ENCODE results near the gene ART5. TPM values are rescaled to one million over a fixed set of nuclear protein-coding genes. Genes with fewer than 3 reads are reported as not detected.

ART5 gene, protein sequence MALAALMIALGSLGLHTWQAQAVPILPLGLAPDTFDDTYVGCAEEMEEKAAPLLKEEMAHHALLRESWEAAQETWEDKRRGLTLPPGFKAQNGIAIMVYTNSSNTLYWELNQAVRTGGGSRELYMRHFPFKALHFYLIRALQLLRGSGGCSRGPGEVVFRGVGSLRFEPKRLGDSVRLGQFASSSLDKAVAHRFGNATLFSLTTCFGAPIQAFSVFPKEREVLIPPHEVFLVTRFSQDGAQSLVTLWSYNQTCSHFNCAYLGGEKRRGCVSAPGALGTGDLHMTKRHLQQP
- 3.0 TPM in 1 of 2 replicates, not detected in the other for total RNA-seq

DNA sequence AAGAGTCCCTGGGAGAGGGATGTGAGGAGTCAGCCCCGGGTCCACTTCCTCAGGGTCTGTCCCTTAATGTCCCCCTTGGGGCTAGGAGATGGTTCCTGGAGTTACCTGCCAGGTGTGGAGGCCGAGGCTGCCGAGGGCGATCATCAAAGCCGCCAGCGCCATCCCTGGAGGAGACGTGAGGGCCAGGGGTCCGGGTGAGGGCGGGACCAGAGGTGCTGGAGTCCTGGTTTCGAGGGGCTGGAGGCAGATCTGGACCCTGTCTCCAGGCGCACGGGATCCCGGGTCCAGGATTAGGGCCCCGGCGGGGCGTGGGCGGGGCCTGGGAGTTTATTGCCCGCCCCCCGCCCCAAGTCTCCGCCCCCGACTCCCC is at the start of gene ART5:
ART5 (minus strand) TSS at position 292 of the 370 bp plus-strand sequence; CDS start at position 162, 130 bp downstream.

DNA sequence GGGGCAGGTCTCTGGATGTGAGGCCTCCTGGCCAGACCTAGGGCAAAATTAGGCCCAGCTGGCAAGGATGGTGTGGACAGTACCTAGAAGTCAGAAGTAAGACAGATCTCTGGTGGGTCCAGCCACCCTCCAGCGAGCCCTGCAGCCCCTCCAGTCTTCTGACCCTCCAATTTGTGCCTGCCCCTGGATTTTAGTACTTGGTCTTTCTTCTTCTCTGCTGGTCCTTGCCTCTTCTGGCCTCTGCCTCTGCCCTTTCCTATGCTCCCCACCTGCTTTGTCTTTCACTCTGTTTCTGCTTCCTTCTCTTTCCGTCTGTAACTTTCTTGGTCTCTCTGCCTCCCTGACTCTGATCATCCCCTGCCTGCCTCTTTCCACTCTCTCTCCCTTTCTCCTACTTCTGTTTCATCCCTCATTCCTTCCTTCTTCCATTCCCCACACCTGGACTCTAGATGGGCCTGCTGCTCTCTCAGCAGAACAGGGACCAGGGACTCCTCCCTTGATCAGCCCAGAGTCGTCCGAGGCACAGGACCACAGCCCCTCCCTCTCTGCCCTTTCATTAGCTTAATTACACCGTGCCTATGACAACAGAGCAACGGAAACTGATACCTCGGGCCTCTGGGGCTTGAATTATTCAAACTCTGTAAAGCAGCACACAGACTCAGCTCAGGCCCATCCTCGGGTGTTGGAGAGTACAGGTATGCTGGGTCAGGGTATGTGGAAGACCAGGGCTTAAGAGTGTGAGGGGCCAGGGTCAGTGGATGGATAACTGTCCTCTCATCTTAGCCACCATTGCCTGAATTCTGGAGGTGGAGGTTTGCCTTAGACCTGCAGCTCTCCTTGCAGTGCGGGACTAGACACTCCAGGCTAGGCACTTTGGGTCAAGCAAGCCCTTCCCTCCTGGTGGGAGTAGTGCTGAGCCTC is 29.8 kb upstream of the ART5 start, which contains the start of gene CHRNA10:
CHRNA10 (minus strand) TSS at position 51 of the 921 bp plus-strand sequence. CDS start 72 bp downstream, outside the sequence.

DNA sequence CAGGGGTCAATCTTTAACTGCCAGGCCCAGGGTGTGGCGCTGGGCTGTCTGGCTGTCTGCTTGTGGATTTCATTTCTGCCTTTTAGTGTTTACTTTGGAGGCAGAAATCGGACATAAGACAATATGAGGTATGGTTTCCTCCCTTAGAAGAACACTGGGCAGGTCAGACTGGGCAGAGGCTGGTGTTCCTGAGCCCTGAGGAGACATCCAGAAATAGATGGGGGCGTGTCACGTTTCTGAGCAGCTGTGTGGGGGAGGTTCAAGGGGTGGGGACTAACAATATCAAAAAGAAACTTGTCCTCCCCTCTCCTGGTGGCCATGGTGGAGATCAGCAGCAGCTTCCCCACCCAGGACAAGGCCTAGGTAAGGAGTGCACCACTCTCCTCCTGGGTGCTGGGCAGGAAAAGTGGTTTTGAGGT is 3.0 kb upstream of the ART5 start, which contains the start of gene ART1:
ART1 (plus strand) TSS at position 312 of the 419 bp plus-strand sequence. CDS start 14,086 bp downstream, outside the sequence.

Other genes starting within 250 kb of the ART5 start
- gene ART1, start 3.1 kb upstream of the ART5 start, total RNA-seq: not detected in 2 replicates
- 0.13 and 0.81 TPM in 2 replicates for gene CHRNA10, start 29.4 kb upstream of the ART5 start, total RNA-seq
- 81.0 and 161 TPM in 2 replicates for gene NUP98, start 155.6 kb upstream of the ART5 start, total RNA-seq
- gene PGAP2, start 166.6 kb upstream of the ART5 start, total RNA-seq: 19.5 and 23.6 TPM in 2 replicates
- gene RHOG, start 199.0 kb upstream of the ART5 start, total RNA-seq: 49.6 and 55.6 TPM in 2 replicates
- 18.7 and 20.2 TPM in 2 replicates for gene STIM1, start 213.7 kb upstream of the ART5 start, total RNA-seq